ENCODE data around the gene USP5.

GRCh38 chr12:6899837-6900519, 48.0 kb downstream of the USP5 start:
- no peak for TF ChIP-seq ZBTB7A (IDR thresholded peaks at IDR 0.05; ENCODE audit: low read depth)
- TF ChIP-seq EGR1 (IDR thresholded peaks at IDR 0.05): no peak
- TF ChIP-seq YY1 (IDR thresholded peaks at IDR 0.05; ENCODE audit: low read depth): no peak
- peak; percentile 36; the same call in 1 of the 2 replicates for TF ChIP-seq MAX (IDR thresholded peaks at IDR 0.05)

Measured in Ishikawa (cell line).